GM19035 (cell line): ENCODE results near the gene TLE4.
"Not testable (repeated sequence)": the region's sequence is repeated elsewhere in the genome, so short reads cannot be mapped to it uniquely, and the experiment has no call there.

Experiments
- ATAC-seq: cut with Tn5 transposase; IDR thresholded peaks from one replicate; pipeline ENCODE4 v1.9.1; 2021; ENCODE audit not compliant: unreplicated experiment

TLE4 gene

DNA sequence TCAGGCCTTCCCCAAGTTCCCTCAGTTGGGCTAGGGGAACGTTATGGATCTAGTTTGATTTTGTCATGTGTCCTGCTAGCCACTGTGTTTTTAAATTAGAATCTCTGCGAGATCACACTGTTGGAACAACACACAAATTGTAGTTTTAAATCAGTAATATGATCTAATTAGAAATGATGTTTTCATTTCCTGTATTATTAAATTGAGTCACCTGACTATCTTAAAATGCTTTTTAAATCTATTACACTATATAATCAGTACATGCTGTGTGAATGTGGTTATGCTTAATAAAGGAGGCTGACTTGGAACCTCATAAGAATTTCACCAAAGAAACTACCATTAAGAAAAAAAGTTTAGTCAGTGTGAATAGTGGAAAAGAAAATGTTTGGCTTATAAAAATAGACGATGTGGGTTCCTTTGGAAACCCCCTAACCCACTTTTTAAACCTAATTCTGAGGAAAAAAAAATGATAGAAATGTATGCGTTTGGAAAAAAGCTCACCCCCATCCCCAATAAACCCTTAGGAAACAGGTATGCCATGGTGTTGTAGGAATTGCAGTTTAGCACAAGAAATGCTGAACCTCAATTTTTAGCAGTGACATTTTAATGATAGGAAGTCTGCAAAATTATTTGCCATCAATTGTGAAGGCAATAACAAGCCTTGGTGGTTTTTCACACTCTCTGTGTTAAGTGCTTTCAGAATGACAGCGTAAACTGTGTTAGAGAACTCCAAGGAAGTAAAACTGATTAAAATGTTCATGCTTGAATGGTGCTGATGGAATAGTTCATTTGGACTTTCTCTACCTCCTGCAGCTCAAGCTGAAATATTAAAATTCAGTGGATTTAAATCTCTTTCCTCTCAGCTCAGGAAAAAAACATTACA lies 59.0 kb downstream of the TLE4 start:
- ATAC-seq, result peak; percentile 78

DNA sequence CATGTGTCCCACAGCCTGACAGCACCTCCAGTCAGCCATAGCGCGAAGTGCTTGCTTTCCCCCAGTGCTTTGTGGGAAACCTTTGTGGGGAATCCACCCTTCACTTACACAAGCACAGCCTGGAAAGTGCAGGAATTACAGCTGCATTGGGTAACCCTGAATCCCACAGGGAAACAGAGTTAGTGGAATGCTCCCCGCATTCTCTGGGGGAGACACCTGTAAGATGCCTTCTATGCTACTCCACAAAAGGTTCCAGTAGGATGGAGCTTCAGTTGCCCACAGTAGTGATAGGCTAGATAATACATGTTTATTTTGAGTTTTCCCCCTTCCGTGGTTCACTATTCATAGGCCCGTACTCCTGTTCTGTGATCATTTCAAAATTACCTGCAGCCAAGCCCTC lies 60.3 kb downstream of the TLE4 start:
- no peak for ATAC-seq

- no peak for ATAC-seq
Observed at GRCh38 chr9:79632705-79633104, 60.9 kb downstream of the TLE4 start.

DNA sequence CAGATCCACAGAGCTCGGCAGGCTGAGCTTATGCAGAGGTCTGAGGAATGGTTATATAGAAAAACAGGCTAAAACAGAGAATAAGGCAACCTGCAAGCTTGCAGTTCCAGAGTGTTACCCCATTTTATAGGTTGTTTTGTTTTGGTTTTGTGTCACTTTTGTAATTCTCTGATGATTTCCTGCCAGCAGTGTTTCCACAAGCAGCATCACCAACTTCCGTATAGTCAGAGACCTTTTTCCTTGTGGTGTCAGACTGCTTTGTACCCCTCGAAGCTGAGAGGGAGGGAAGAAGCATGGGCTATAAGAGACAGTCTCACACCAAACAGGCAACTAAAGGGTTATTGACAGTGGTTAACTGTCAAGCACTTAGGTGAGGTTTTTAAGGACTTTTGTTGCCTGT lies 61.8 kb downstream of the TLE4 start:
- no peak for ATAC-seq

DNA sequence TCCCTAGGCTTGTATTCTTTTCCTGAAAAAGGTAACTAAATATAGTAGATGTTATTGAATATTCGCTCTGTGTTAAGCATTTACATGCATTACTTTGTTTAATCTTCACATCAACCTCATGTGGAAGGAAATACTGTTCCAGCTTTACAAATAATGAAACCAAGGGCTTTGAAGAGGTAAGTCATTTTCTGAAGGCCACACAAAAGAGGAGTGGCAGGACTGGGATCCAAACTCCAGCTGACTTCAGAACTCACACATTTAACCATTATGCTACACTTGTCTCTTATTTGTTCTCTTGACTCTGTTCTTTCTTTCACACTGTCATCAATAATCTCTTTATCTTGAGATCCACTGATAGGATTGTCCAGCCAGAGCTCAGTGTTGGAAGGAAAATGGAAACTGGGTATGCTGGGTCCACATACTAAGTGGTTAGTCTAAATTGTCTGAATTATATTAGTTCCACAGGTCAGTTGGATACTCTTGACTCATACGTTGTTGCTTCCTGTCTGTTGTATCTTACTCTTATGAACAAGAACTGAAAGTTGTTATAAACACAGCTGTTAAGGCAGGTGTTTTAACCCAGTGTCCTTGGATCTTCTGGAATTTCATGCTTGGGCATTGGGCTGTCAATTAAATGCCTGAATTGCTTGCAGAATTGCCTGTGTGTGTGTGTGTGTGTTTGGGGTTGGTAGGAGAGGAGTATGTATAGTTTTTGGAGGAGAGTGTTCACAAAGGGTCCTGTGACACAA lies 65.6 kb downstream of the TLE4 start:
- ATAC-seq, result no peak

DNA sequence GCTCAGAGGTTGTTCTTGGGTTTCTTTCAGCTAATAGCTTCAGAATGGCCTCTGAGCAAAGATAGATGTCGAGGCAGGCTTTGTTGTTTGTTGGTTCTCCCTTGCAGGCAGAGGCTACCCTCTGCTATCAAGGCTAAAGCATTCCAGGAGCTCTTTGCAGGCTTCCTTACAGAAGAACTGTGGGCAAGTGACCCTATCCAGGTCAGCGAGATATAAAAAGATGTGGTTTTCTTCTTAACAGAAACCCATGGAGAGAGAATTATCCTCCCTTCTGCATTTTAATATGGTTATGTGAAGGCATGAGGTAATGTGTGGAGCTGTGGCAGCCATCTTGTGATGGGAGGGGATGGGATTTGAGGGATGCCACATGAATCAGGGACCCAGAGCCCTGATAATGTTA lies 67.0 kb downstream of the TLE4 start:
- no peak for ATAC-seq

GRCh38 chr9:79639354-79639753 lies 67.6 kb downstream of the TLE4 start:
- ATAC-seq, result no peak

DNA sequence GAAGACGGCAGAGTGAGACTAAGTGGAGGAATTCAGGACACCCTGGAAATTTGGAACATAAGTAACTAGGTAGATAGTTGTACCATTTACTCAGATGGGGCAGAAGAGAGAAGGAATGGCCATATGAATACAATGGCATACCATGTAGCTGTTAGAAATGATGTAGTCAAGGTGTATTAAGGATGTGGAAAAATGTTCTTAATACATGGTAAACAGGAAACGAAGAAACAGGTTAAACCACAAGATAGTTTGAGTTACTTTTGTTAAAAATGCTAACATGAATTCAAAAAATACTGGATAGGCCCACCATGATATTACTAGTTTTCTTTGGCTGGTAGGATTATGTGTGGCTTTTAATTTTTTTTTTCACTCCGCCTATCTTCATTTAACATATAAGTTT lies 68.3 kb downstream of the TLE4 start:
- not testable (repeated sequence) for ATAC-seq

DNA sequence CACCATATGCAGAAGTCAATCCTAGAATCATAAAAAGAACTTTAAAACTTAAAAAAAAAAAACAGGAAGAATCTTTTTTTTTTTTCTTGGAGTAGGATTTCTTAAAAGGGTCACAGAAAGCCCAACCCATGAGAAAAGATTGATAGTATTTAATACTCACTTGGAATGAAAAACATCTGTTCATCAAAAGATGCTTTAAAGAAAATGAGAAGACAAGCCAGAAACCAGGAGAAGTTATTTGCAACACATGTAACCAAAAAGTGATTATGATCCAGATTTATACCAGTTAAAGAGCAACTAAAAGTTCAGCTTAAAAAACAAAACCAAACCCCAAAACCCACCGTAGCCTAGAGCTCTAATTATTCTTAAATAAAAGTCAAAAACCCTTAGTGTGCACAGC lies 69.3 kb downstream of the TLE4 start:
- no peak for ATAC-seq

- no peak for ATAC-seq
Observed at GRCh38 chr9:79642671-79643070, 70.9 kb downstream of the TLE4 start.

GRCh38 chr9:79644048-79644447 lies 72.3 kb downstream of the TLE4 start:
- ATAC-seq, result no peak

GRCh38 chr9:79644601-79645000 lies 72.8 kb downstream of the TLE4 start:
- no peak for ATAC-seq

DNA sequence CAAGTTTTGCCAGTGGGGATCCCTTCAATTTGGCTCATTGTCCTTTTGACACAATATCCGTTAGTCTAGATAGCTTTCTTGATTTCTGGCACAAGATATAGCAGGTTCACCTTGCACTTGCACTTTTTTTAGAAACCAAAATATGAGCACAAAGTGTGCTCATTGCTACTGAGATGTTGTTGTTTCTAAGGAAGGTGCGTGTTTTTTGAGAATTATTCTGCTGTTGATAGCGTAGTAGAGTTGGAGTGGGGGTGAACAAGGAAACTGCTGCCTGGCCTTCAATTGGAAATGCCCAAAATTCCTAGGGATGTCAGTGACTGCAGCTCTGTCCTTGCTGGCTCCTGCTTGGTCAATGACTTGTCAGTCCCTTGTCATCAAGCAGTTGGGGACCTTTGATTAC lies 73.3 kb downstream of the TLE4 start:
- ATAC-seq, result no peak

- ATAC-seq, result no peak
Observed at GRCh38 chr9:79646096-79646495, 74.3 kb downstream of the TLE4 start.

GRCh38 chr9:79651251-79651795 lies 79.6 kb downstream of the TLE4 start:
- no peak for ATAC-seq

- no peak for ATAC-seq
Observed at GRCh38 chr9:79652598-79652997, 80.8 kb downstream of the TLE4 start.

DNA sequence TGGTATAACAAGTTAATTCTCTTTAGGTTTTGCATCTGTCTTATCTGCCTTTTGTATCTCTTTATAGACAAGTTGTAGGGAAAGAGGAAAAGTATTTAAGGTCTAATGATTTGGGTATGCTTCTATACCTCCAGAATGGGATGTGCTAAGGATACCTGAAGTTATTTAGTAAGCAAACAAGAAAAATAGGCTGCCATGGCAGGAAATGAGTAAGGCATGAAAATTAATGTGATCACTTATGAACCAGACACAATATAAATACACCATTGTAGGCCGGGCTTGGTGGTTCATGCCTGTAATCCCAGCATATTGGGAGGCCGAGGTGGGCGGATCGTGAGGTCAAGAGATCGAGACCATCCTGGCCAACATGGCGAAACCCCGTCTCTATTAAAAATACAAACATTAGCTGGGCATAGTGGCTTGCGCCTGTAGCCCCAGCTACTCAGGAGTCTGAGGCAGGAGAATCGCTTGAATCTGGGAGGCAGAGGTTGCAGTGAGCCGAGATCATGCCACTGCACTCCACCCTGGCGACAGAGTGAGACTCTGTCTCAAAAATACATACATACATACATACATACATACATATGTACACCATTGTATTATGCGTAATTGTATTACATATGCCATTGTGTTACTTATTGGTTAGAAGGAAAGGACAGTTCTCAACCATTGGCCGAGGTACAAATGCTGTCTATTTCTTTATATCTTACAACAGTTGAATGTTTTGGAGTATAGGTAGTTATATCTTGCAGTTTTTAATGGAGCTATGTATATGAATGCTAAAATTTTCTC lies 83.0 kb downstream of the TLE4 start:
- ATAC-seq, result not testable (repeated sequence)

GRCh38 chr9:79655551-79655950 lies 83.8 kb downstream of the TLE4 start:
- no peak for ATAC-seq

- ATAC-seq, result no peak
Observed at GRCh38 chr9:79656169-79656568, 84.4 kb downstream of the TLE4 start.

DNA sequence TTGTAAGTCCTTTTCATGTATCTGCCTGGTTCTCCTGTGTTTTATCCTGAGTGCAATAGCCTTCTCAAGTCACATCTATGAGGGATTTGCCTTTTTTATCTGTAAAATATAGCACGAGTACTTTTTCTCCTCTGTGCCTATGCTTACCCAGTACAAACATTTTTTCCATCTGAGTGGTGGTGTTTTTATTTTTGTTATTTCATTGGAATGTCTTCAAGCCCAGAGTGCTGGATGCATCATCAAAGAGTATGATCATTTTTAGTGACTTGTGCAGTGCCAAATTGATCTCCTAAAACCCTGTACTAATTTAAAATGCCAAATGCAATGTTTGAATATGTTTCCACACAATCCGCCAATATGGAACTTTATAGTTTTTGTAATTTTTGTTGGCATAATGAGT lies 86.1 kb downstream of the TLE4 start:
- ATAC-seq, result no peak

DNA sequence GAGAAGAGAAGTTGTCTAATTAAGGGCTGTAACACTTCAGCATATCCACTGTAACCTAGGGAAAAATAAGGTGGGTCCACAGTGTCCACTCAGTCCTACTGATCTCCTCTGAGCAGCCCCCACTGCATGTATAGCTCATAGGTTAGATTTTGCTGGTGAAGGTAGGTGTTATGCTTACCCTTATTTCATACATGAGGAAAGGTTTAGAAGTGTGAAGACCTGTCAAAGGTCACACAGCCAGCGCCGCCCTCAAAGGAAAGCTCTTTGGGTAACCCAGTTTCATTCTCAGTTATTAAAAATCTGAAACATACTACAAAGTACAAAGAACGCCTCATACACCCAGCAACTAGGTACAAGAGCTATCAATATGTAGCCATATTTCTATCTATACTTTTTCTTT lies 87.2 kb downstream of the TLE4 start:
- ATAC-seq, result no peak
